Measurements from ENCODE around the gene FNTB. TPM values are rescaled to one million over a fixed set of nuclear protein-coding genes. Genes with fewer than 3 reads are reported as not detected.

The FNTB gene
- total and polyA plus RNA-seq, 2 donors (not counting 3 experiments of a cell fraction or from before 2014, with no cell fraction given) = 21.0 to 21.6 TPM

DNA sequence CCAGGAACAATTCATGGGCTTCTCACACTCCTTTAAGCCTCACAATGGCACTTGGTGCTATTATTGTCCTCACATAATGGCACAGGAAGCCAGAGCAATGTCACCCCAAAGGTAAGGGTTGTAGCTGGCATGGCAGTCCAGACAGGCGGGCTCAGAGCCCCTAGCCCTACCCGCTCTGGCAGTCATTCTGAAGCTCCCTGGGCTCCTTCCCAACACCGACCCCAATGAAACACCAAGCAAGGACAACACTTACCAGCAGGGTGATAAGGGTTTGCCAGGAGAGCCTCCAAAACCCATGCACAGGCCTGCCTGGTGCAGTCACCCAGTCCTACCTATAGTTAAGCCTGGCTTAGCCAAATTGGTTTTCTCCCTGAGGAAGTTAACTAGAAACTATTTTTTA, 84.8 kb downstream of the FNTB start:
- Histone ChIP-seq H3K36me3 (ENCODE audit: control insufficient read depth in 2 of 2, extremely low read depth in 1 of 2, insufficient read depth in 2 of 2, low read length in 2 of 2) (peaks cover 3 to 17% of the 10 kb centered on the region in 2 experiments), H3K4me3 (replicated peaks in 1 of 3; ENCODE audit: insufficient read depth in 1 of 3, low read depth in 1 of 3, low read length in 3 of 3) (no peak overlapping the region), H3K27me3 (ENCODE audit: control insufficient read depth in 2 of 2, insufficient read depth in 2 of 2, low read length in 2 of 2) (no peaks in the 10 kb centered on the region), H3K9ac (replicated peaks; ENCODE audit: extremely low read depth, insufficient read depth, low read length) (no peak overlapping the region), H3K9me1 (replicated peaks; ENCODE audit: control insufficient read depth, extremely low read depth, insufficient read depth, low read length) (no peaks in the 10 kb centered on the region), H3K27ac (ENCODE audit: insufficient read depth, low read depth, low read length) (no peak overlapping the region), H2AFZ (ENCODE audit: low read depth, low read length) (no peak overlapping the region), H3K4me1 (ENCODE audit: control insufficient read depth, extremely low read depth, insufficient read depth, low read length) (peaks cover 19% of the 10 kb centered on the region), H4K20me1 (replicated peaks; ENCODE audit: control insufficient read depth, extremely low read depth, insufficient read depth, low read length) (no peaks in the 10 kb centered on the region), H3K79me2 (ENCODE audit: control insufficient read depth, insufficient read depth, low read length) (no peaks in the 10 kb centered on the region), H3K9me3 (replicated peaks; ENCODE audit: control insufficient read depth, insufficient read depth, low read length) (no peaks in the 10 kb centered on the region), H3K4me2 (ENCODE audit: insufficient read depth, low read length) (no peak overlapping the region)
- intact Hi-C loops (cut with micrococcal nuclease) = no loop called here
- FAIRE-seq = no peak
- BruUV-seq (replicated peaks) = no TSS peak
- dilution Hi-C loops (cut with MboI; ENCODE audit: extremely low pct_ligation_motif_present, low sequenced_read_pairs) = no loop called here
- ChIA-PET POLR2A (no interaction called here), CTCF (no interaction called here)
- DNase-seq (ENCODE audit: low read depth, low spot score) = no peak
- TF ChIP-seq JUN (IDR thresholded peaks at IDR 0.05; ENCODE audit: borderline replicate concordance, insufficient read depth, insufficient read length, low read depth) (no peak), GATA2 (IDR thresholded peaks at IDR 0.05; ENCODE audit: insufficient read depth, insufficient read length, low read depth, low read length) (no peak), EZH2 (IDR thresholded peaks at IDR 0.05; ENCODE audit: borderline replicate concordance, low read depth, low read length, severe bottlenecking) (no peak), MYC (IDR thresholded peaks at IDR 0.05; ENCODE audit: low read depth, low read length) (no peak), POLR2AphosphoS5 (IDR thresholded peaks at IDR 0.05; ENCODE audit: insufficient read depth, low read depth, low read length) (no peak), FOS (IDR thresholded peaks at IDR 0.05; ENCODE audit: borderline replicate concordance, insufficient read depth, low read length) (no peak), POLR2A (IDR thresholded peaks at IDR 0.05; ENCODE audit: low read depth, low read length) (no peak)
- TF ChIP-seq, protein P1, sequence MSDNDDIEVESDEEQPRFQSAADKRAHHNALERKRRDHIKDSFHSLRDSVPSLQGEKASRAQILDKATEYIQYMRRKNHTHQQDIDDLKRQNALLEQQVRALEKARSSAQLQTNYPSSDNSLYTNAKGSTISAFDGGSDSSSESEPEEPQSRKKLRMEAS (IDR thresholded peaks at IDR 0.05; ENCODE audit: insufficient read depth, insufficient read length) = no peak
- TF ChIP-seq, protein P2, sequence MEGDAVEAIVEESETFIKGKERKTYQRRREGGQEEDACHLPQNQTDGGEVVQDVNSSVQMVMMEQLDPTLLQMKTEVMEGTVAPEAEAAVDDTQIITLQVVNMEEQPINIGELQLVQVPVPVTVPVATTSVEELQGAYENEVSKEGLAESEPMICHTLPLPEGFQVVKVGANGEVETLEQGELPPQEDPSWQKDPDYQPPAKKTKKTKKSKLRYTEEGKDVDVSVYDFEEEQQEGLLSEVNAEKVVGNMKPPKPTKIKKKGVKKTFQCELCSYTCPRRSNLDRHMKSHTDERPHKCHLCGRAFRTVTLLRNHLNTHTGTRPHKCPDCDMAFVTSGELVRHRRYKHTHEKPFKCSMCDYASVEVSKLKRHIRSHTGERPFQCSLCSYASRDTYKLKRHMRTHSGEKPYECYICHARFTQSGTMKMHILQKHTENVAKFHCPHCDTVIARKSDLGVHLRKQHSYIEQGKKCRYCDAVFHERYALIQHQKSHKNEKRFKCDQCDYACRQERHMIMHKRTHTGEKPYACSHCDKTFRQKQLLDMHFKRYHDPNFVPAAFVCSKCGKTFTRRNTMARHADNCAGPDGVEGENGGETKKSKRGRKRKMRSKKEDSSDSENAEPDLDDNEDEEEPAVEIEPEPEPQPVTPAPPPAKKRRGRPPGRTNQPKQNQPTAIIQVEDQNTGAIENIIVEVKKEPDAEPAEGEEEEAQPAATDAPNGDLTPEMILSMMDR (IDR thresholded peaks at IDR 0.05; ENCODE audit: extremely low read depth in 1 of 2, insufficient read depth in 1 of 2, low read depth in 1 of 2, low read length in 2 of 2) = no peak

Data from endothelial cell of umbilical vein (primary cell).